HT-29 (cell line): ENCODE data around the gene WDR72. TPM values are rescaled to one million over a fixed set of nuclear protein-coding genes. Genes with fewer than 3 reads are reported as not detected.

Experiments
- DNase-seq: peaks from one replicate; pipeline ENCODE4 v3.0.0-alpha.2; 2015; ENCODE audit warnings: low spot score
- total RNA-seq: library from RNA; depleted of rRNA; stranded (reverse); fragments of >200 nt; shearing (Covaris generic); gene quantifications from 2 replicates; pipeline ENCODE4 v1.2.3, GENCODE V29; 2014

WDR72 gene
- total RNA-seq, 1 experiment from 2014 or later: 1.0 TPM

GRCh38 chr15:53709821-53710220 lies 49.6 kb downstream of the WDR72 start:
- no peak for DNase-seq

GRCh38 chr15:53695365-53695764 lies 64.1 kb downstream of the WDR72 start:
- no peak for DNase-seq

- DNase-seq: no peak
Measured at GRCh38 chr15:53694476-53694874, 65.0 kb downstream of the WDR72 start.

GRCh38 chr15:53693729-53694475 lies 65.6 kb downstream of the WDR72 start:
- no peak for DNase-seq

GRCh38 chr15:53684162-53684561 lies 75.3 kb downstream of the WDR72 start:
- DNase-seq: peak; percentile 19

- no peak for DNase-seq
Measured at GRCh38 chr15:53681056-53681455, 78.4 kb downstream of the WDR72 start.

GRCh38 chr15:53675832-53676231 lies 83.6 kb downstream of the WDR72 start:
- no peak for DNase-seq

- DNase-seq: no peak
Measured at GRCh38 chr15:53671545-53671944, 87.9 kb downstream of the WDR72 start.

GRCh38 chr15:53670701-53671100 lies 88.8 kb downstream of the WDR72 start:
- no peak for DNase-seq

- DNase-seq: peak; percentile 54
Measured at GRCh38 chr15:53665930-53666329, 93.5 kb downstream of the WDR72 start.

- DNase-seq: peak; percentile 18
Measured at GRCh38 chr15:53658827-53659555, 100.5 kb downstream of the WDR72 start.

- DNase-seq: no peak
Measured at GRCh38 chr15:53658255-53658654, 101.2 kb downstream of the WDR72 start.

- no peak for DNase-seq
Measured at GRCh38 chr15:53648934-53649333, 110.5 kb downstream of the WDR72 start.

- no peak for DNase-seq
Measured at GRCh38 chr15:53644660-53645059, 114.8 kb downstream of the WDR72 start.

GRCh38 chr15:53634517-53635106 lies 124.9 kb downstream of the WDR72 start:
- no peak for DNase-seq

- DNase-seq: no peak
Measured at GRCh38 chr15:53627279-53627678, 132.2 kb downstream of the WDR72 start.

- DNase-seq: no peak
Measured at GRCh38 chr15:53625962-53626845, 133.3 kb downstream of the WDR72 start.

GRCh38 chr15:53625260-53625659 lies 134.2 kb downstream of the WDR72 start:
- no peak for DNase-seq

- DNase-seq: no peak
Measured at GRCh38 chr15:53618461-53618860, 141.0 kb downstream of the WDR72 start.

GRCh38 chr15:53611145-53611920 lies 148.1 kb downstream of the WDR72 start:
- DNase-seq: no peak

GRCh38 chr15:53591041-53591440 lies 168.4 kb downstream of the WDR72 start:
- DNase-seq: no peak
